Activated CD8-positive, alpha-beta memory T cell treated with anti-CD3 and anti-CD28 coated beads for 48 hours (primary cell): Measurements from ENCODE around the gene VCPKMT.

Source experiments
- DNase-seq, 3 experiments: peaks; one replicate each; pipeline ENCODE4 v3.0.0-alpha.2; 2020; ENCODE audit warnings: low read depth in 2 of 3, low spot score in 2 of 3

VCPKMT gene

GRCh38 chr14:50067723-50068495, 48.5 kb downstream of the VCPKMT start:
- DNase-seq: no peak

GRCh38 chr14:50065583-50065982, 50.8 kb downstream of the VCPKMT start:
- no peak for DNase-seq

GRCh38 chr14:50064993-50065392, 51.4 kb downstream of the VCPKMT start:
- no peak for DNase-seq

- DNase-seq: no peak
Measured at GRCh38 chr14:50063876-50064420, 52.4 kb downstream of the VCPKMT start.

GRCh38 chr14:50062438-50063085, 53.8 kb downstream of the VCPKMT start:
- DNase-seq: no peak

- DNase-seq: no peak
Measured at GRCh38 chr14:50061664-50062437, 54.5 kb downstream of the VCPKMT start.

GRCh38 chr14:50060871-50061663, 55.3 kb downstream of the VCPKMT start:
- no peak for DNase-seq

- DNase-seq: no peak
Measured at GRCh38 chr14:50059763-50060616, 56.4 kb downstream of the VCPKMT start.
